ENCODE measurements around the gene MBD3. TPM values are rescaled to one million over a fixed set of nuclear protein-coding genes. Genes with fewer than 3 reads are reported as not detected.

MBD3 gene
- total and polyA plus RNA-seq, 2 experiments from 2014 or later: 27.6 to 118 TPM

DNA sequence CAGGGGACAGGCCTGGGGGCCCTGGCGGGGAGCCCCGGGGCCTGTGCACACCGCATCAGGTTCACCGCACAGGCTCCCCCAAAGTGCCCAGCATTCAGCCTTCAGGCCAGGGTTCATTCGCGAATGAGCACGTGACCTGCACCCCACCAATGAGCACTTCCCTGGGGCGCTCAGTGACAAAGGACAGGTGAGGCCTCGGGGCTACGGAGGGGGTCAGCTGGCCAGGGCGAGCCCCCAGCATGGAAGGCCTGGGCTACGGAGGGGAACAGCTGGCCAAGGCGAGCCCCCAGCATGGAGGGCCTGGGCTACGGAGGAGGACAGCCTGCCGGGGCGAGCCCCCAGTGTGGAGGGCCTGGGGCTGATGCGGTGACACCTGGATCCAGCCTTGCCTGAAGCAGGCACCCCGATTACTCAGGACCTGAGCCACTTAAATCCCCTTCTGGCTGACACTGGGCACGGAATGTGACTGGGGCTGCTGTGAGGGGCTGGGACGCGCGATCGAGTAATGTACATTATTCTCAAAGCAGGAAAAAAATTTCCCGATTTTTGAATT, 36.7 kb upstream of the MBD3 start (continued):
- TF ChIP-seq, protein P1, sequence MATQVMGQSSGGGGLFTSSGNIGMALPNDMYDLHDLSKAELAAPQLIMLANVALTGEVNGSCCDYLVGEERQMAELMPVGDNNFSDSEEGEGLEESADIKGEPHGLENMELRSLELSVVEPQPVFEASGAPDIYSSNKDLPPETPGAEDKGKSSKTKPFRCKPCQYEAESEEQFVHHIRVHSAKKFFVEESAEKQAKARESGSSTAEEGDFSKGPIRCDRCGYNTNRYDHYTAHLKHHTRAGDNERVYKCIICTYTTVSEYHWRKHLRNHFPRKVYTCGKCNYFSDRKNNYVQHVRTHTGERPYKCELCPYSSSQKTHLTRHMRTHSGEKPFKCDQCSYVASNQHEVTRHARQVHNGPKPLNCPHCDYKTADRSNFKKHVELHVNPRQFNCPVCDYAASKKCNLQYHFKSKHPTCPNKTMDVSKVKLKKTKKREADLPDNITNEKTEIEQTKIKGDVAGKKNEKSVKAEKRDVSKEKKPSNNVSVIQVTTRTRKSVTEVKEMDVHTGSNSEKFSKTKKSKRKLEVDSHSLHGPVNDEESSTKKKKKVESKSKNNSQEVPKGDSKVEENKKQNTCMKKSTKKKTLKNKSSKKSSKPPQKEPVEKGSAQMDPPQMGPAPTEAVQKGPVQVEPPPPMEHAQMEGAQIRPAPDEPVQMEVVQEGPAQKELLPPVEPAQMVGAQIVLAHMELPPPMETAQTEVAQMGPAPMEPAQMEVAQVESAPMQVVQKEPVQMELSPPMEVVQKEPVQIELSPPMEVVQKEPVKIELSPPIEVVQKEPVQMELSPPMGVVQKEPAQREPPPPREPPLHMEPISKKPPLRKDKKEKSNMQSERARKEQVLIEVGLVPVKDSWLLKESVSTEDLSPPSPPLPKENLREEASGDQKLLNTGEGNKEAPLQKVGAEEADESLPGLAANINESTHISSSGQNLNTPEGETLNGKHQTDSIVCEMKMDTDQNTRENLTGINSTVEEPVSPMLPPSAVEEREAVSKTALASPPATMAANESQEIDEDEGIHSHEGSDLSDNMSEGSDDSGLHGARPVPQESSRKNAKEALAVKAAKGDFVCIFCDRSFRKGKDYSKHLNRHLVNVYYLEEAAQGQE (IDR thresholded peaks at IDR 0.05; ENCODE audit: unreplicated experiment): no peak
- TF ChIP-seq STAT1 (IDR thresholded peaks at IDR 0.05; ENCODE audit: unreplicated experiment) (no peak), POLR2AphosphoS5 (IDR thresholded peaks at IDR 0.05; ENCODE audit: low read depth) (no peak), CREB1 (CRISPR knock-in tag; IDR thresholded peaks at IDR 0.05; ENCODE audit: low read depth) (no peak), CTCF (conservative IDR thresholded peaks at IDR 0.05; ENCODE audit: low read depth in 2 of 2) (no peak)

GRCh38 chr19:1627194-1627593, 34.5 kb upstream of the MBD3 start:
- H3K4me1 ChIP-seq (ENCODE audit: insufficient read depth): no peaks in the 10 kb centered on the region
- H3K27me3 Mint-ChIP-seq (ENCODE audit: insufficient read depth, low read depth, poor library complexity): peaks cover 18% of the 10 kb centered on the region
- no peaks in the 10 kb centered on the region for H3K27me3 ChIP-seq (ENCODE audit: insufficient read depth)
- H3K9me2 ChIP-seq (ENCODE audit: insufficient read depth): no peaks in the 10 kb centered on the region
- H3K4me3 Mint-ChIP-seq: no peak overlapping the region
- no peak for DNase-seq (ENCODE audit: low spot score)
- H3K36me3 ChIP-seq (ENCODE audit: insufficient read depth): peaks cover 11% of the 10 kb centered on the region; the same call in 1 of the 2 replicates
- no peak overlapping the region for H2AFZ ChIP-seq
- H3K36me3 Mint-ChIP-seq (ENCODE audit: low read depth): peaks cover 40% of the 10 kb centered on the region
- no peak overlapping the region for H3K27ac Mint-ChIP-seq
- H3K4me2 ChIP-seq: no peak overlapping the region
- H3K4me1 Mint-ChIP-seq: peaks cover 8% of the 10 kb centered on the region
- no peak overlapping the region for H3K27ac ChIP-seq (ENCODE audit: low read depth)
- H4K20me1 ChIP-seq (replicated peaks; ENCODE audit: insufficient read depth): peaks cover 29% of the 10 kb centered on the region
- ATAC-seq: no peak
- peaks cover 12% of the 10 kb centered on the region; the same call in 1 of the 2 replicates for H3F3A ChIP-seq (replicated peaks; ENCODE audit: low read depth)
- no peak overlapping the region for H3K4me3 ChIP-seq
- peaks cover 9% of the 10 kb centered on the region for H3K79me2 ChIP-seq (replicated peaks; ENCODE audit: insufficient read depth)
- no peaks in the 10 kb centered on the region for H3K9me3 Mint-ChIP-seq
- TF ChIP-seq CTCF (conservative IDR thresholded peaks at IDR 0.05; ENCODE audit: low read depth in 2 of 2) (no peak), JUNB (IDR thresholded peaks at IDR 0.05; ENCODE audit: unreplicated experiment) (no peak), CREB1 (CRISPR knock-in tag; IDR thresholded peaks at IDR 0.05; ENCODE audit: low read depth) (no peak)
- TF ChIP-seq, protein P1 (IDR thresholded peaks at IDR 0.05; ENCODE audit: unreplicated experiment): no peak
- TF ChIP-seq, protein P2, sequence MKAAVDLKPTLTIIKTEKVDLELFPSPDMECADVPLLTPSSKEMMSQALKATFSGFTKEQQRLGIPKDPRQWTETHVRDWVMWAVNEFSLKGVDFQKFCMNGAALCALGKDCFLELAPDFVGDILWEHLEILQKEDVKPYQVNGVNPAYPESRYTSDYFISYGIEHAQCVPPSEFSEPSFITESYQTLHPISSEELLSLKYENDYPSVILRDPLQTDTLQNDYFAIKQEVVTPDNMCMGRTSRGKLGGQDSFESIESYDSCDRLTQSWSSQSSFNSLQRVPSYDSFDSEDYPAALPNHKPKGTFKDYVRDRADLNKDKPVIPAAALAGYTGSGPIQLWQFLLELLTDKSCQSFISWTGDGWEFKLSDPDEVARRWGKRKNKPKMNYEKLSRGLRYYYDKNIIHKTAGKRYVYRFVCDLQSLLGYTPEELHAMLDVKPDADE (IDR thresholded peaks at IDR 0.05): no peak
